Sigmoid colon (tissue), 4 donors: ENCODE results near the gene CHKB.

ENCODE experiments used
- CTCF ChIP-seq, 4 experiments: fragments of 450-650 bp in 3 of 4; fragments of 200-600 bp in 1 of 4; IDR thresholded peaks; one replicate each; pipeline ENCODE4 v1.5.1; 2016 to 2019; ENCODE audit warnings: antibody characterized with exemption in 4 of 4, mild to moderate bottlenecking in 3 of 4, moderate library complexity in 2 of 4
- EP300 ChIP-seq, 4 donors: sonication (generic); formaldehyde crosslinking; IDR thresholded peaks; one replicate each; pipeline ENCODE4 v1.6.1; 2017; ENCODE audit warnings: antibody characterized with exemption in 4 of 4
- POLR2A ChIP-seq, 2 donors: fragments of 450-650 bp; IDR thresholded peaks; one replicate each; pipeline ENCODE4 v1.6.1; 2016; ENCODE audit warnings: antibody characterized with exemption in 2 of 2, mild to moderate bottlenecking in 2 of 2, moderate library complexity in 2 of 2
- POLR2AphosphoS5 ChIP-seq, 4 donors: sonication (generic); formaldehyde crosslinking; IDR thresholded peaks; one replicate each; pipeline ENCODE4 v1.6.1; 2017; ENCODE audit warnings: antibody characterized with exemption in 4 of 4

- no peak for TF ChIP-seq CTCF (IDR thresholded peaks at IDR 0.05)
- no peak for TF ChIP-seq EP300 (IDR thresholded peaks at IDR 0.05)
- no peak for TF ChIP-seq POLR2A (IDR thresholded peaks at IDR 0.05)
- no peak for TF ChIP-seq POLR2AphosphoS5 (IDR thresholded peaks at IDR 0.05)
Observed at GRCh38 chr22:50551160-50551752, 31.4 kb downstream of the CHKB start.
